ENCODE results near the gene ZMYND12.

DNA sequence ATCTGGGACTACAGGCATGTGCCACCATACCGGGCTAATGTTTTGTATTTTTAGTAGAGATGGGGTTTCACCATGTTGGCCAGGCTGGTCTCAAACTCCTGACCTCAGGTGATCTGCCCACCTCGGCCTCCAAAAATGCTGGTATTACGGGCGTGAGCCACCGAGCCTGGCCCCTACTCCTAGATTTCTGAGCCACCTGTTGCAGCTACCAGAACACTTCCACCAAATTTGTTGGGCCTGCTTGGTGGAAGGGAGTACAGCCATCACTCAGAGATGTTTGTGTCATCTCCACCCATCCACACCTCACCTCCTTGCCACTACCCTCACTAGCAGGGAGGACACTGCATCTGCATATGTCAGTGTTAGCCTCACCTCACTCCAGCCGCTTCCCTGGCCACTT lies 69.8 kb downstream of the ZMYND12 start:
- TF ChIP-seq, protein P1, sequence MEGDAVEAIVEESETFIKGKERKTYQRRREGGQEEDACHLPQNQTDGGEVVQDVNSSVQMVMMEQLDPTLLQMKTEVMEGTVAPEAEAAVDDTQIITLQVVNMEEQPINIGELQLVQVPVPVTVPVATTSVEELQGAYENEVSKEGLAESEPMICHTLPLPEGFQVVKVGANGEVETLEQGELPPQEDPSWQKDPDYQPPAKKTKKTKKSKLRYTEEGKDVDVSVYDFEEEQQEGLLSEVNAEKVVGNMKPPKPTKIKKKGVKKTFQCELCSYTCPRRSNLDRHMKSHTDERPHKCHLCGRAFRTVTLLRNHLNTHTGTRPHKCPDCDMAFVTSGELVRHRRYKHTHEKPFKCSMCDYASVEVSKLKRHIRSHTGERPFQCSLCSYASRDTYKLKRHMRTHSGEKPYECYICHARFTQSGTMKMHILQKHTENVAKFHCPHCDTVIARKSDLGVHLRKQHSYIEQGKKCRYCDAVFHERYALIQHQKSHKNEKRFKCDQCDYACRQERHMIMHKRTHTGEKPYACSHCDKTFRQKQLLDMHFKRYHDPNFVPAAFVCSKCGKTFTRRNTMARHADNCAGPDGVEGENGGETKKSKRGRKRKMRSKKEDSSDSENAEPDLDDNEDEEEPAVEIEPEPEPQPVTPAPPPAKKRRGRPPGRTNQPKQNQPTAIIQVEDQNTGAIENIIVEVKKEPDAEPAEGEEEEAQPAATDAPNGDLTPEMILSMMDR (IDR thresholded peaks at IDR 0.05 in 8 of 11, conservative IDR thresholded peaks at IDR 0.05 in 3 of 11): no peak
- no peak for TF ChIP-seq POLR2AphosphoS5 (IDR thresholded peaks at IDR 0.05)

Data from spleen (tissue), 7 donors.